Endothelial cell (in vitro differentiated cells): ENCODE data around the gene LRRC27. TPM values are rescaled to one million over a fixed set of nuclear protein-coding genes. Genes with fewer than 3 reads are reported as not detected.
"Not testable (repeated sequence)": the region's sequence is repeated elsewhere in the genome, so short reads cannot be mapped to it uniquely, and the experiment has no call there.

Experiments used
- DNase-seq: peaks from one replicate; pipeline ENCODE4 v3.0.0; 2021; ENCODE audit warnings: low spot score
- H3K27ac Mint-ChIP-seq: one replicate; pipeline ENCODE4 v1.8.0; 2021; ENCODE audit warnings: mixed read lengths, inconsistent platforms; ENCODE audit not compliant: unreplicated experiment
- H3K27me3 Mint-ChIP-seq: one replicate; pipeline ENCODE4 v1.8.0; 2021; ENCODE audit warnings: mild to moderate bottlenecking, moderate library complexity, mixed read lengths, inconsistent platforms; ENCODE audit not compliant: unreplicated experiment
- H3K36me3 Mint-ChIP-seq: one replicate; pipeline ENCODE4 v1.8.0; 2021; ENCODE audit warnings: mild to moderate bottlenecking, low read depth, mixed read lengths, inconsistent platforms; ENCODE audit not compliant: unreplicated experiment
- H3K4me1 Mint-ChIP-seq: one replicate; pipeline ENCODE4 v1.8.0; 2021; ENCODE audit warnings: mild to moderate bottlenecking, mixed read lengths, inconsistent platforms; ENCODE audit not compliant: unreplicated experiment
- H3K4me3 Mint-ChIP-seq: one replicate; pipeline ENCODE4 v1.8.0; 2021; ENCODE audit warnings: mild to moderate bottlenecking, mixed read lengths, inconsistent platforms; ENCODE audit not compliant: unreplicated experiment
- H3K9me3 Mint-ChIP-seq: one replicate; pipeline ENCODE4 v1.8.0; 2021; ENCODE audit warnings: mixed read lengths, inconsistent platforms; ENCODE audit not compliant: unreplicated experiment
- total RNA-seq: library from RNA; stranded (reverse); fragmentation: NEBNext Ultra II Directional; extraction: Animal tissue kit (Norgen Biotek cat#: 25700); gene quantifications from one replicate; pipeline ENCODE4 v1.2.1, GENCODE V29; 2021; ENCODE audit not compliant: unreplicated experiment
- TF ChIP-seq, protein P1 (sequence below): fragments of 200-600 bp; sonication (generic); IDR thresholded peaks from one replicate; pipeline ENCODE4 v1.5.0; 2021; ENCODE audit warnings: antibody characterized with exemption; ENCODE audit not compliant: unreplicated experiment

LRRC27 gene
- total RNA-seq, 1 donor from 2014 or later, result 11.1 TPM

DNA sequence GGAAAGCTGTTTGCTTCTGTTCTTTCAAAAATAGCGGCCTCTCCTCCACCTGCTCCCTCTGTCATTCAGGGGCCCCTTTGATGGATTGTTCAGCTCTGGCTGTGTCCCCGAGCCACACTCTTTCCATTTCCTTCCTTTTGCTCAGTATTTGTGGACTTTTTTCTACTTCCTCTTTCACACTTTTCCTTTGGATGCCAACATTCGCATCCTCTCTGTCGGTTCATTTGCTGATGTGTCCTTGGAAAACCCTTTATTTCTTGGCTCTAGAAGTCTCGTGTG, 53.3 kb downstream of the LRRC27 start:
- no peak overlapping the region for H3K27ac Mint-ChIP-seq

DNA sequence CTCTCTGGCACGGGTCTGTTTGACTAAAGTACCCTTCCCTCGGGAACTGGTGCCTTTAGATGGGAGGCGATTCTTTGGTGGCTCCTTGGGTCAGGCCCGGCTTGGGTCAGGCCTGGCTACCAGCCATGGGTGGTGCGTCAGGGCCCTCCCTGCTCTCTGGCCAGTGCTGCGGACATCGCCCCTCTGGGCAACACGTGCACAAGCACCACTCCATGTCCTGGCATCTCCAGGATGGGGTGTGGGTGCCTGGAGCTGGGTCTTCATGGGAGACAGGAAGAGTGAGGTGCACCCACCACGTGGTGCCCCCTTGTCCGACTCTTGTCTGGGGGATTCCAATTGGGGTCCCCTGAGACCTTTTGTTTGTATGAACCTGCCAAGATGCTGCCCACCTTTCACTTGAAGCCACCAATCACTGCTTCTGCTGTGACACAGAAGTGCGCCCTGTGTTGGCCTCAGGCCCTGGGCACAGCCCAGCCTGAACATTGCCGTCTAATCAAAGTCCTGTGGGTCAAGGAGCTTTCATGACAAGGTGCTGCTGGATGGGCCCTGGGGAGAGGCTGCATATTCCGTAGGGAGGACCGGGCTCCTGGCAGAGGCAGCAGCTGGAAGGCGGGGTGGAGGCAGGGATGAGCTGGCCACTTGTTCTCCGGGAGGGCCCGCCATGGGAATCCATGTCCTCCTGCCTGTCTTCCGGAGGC, 53.9 kb downstream of the LRRC27 start:
- Mint-ChIP-seq H3K27ac (no peak overlapping the region), H3K4me3 (no peak overlapping the region), H3K4me1 (peaks cover 22% of the 10 kb centered on the region), H3K27me3 (peaks cover 15% of the 10 kb centered on the region), H3K36me3 (no peaks in the 10 kb centered on the region), H3K9me3 (no peaks in the 10 kb centered on the region)
- no peak for DNase-seq
- TF ChIP-seq, protein P1, sequence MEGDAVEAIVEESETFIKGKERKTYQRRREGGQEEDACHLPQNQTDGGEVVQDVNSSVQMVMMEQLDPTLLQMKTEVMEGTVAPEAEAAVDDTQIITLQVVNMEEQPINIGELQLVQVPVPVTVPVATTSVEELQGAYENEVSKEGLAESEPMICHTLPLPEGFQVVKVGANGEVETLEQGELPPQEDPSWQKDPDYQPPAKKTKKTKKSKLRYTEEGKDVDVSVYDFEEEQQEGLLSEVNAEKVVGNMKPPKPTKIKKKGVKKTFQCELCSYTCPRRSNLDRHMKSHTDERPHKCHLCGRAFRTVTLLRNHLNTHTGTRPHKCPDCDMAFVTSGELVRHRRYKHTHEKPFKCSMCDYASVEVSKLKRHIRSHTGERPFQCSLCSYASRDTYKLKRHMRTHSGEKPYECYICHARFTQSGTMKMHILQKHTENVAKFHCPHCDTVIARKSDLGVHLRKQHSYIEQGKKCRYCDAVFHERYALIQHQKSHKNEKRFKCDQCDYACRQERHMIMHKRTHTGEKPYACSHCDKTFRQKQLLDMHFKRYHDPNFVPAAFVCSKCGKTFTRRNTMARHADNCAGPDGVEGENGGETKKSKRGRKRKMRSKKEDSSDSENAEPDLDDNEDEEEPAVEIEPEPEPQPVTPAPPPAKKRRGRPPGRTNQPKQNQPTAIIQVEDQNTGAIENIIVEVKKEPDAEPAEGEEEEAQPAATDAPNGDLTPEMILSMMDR, result no peak

More for the DNA sequence above, 53.3 kb downstream of the LRRC27 start:
- Mint-ChIP-seq H3K36me3 (no peaks in the 10 kb centered on the region), H3K27me3 (peaks cover 15% of the 10 kb centered on the region), H3K4me1 (peaks cover 22% of the 10 kb centered on the region), H3K4me3 (no peak overlapping the region), H3K9me3 (no peaks in the 10 kb centered on the region)
- TF ChIP-seq, protein P1, result no peak
- no peak for DNase-seq

DNA sequence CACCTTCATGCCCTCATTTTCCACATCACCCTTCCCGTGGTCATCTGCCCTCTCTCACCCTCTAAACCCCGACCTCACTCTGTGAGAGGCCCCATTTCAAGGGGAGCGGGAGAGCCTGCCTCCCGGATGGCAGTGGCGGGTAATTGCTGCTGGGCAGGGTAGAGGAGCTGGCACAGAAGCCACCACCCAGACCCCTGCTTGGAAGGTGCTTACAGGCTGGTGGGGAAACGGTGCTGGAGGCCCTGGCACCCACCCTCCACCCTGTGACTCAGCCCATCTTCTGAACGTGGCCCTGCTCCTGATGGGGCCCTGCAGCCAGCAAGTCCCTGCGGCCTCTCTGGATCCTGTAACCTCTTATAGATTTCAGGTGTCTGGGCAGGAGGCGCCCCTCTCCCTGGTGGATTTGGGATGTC, 54.4 kb downstream of the LRRC27 start:
- Mint-ChIP-seq H3K9me3 (no peaks in the 10 kb centered on the region), H3K27me3 (peaks cover 15% of the 10 kb centered on the region), H3K36me3 (no peaks in the 10 kb centered on the region), H3K4me1 (peaks cover 22% of the 10 kb centered on the region), H3K27ac (no peak overlapping the region), H3K4me3 (no peak overlapping the region)
- DNase-seq, result no peak
- TF ChIP-seq, protein P1, result no peak

DNA sequence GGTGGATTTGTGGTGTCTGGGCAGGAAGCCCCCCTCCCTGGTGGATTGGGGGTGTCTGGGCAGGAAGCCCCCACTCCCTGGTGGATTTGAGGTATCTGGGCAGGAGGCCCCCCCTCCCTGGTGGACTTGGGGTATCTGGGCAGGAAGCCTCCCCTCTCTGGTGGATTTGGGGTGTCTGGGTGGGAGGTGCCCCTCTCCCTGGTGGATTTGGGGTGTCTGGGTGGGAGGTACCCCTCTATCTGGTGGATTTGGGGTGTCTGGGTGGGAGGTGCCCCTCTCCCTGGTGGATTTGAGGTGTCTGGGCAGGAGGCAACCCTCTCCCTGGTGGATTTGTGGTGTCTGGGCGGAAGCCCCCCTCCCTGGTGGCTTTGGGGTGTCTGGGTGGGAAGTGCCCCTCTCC, 54.9 kb downstream of the LRRC27 start:
- H3K36me3 Mint-ChIP-seq, DNase-seq, H3K9me3 Mint-ChIP-seq, H3K27ac Mint-ChIP-seq, H3K4me3 Mint-ChIP-seq: not testable (repeated sequence)
- peaks cover 22% of the 10 kb centered on the region for H3K4me1 Mint-ChIP-seq
- peaks cover 15% of the 10 kb centered on the region for H3K27me3 Mint-ChIP-seq

DNA sequence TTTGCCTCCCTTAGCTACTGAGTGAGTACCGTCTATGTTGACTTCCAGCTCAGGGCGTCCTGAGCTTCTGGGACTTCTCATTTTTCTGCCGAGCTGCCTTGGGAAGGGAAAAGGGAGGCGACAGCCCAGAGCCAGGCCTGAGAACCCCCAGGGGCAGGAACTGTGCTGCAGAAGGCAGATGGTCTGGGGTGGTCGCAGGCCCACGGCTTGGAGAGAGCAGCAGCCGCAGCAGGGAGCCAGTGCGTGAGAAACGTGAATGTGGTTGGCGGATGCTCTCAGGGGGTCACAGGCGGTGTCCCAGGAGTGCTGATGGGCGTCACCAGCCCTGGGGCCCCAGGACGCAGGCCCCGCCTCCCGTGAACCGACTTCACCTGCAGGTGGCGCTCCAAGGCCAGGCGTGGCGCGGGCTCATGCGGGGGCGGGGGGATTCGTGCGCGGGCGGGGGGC, 55.8 kb downstream of the LRRC27 start:
- peaks cover 19% of the 10 kb centered on the region for H3K27me3 Mint-ChIP-seq
- H3K9me3 Mint-ChIP-seq, result no peaks in the 10 kb centered on the region
- no peak overlapping the region for H3K4me3 Mint-ChIP-seq

More for the DNA sequence above, 55.8 kb downstream of the LRRC27 start:
- peaks cover 8% of the 10 kb centered on the region for H3K36me3 Mint-ChIP-seq
- peaks cover 25% of the 10 kb centered on the region for H3K4me1 Mint-ChIP-seq
- peak; percentile 89 for DNase-seq
- TF ChIP-seq, protein P1, result peak; percentile 44
- H3K27ac Mint-ChIP-seq, result no peak overlapping the region
